ENCODE measurements around the gene CPLANE2. TPM values are rescaled to one million over a fixed set of nuclear protein-coding genes. Genes with fewer than 3 reads are reported as not detected.

CPLANE2 gene
- total RNA-seq, 5 donors from 2014 or later (not counting 1 experiment from before 2014, with no cell fraction given): 6.6 to 13.2 (median 11.3) TPM

DNA sequence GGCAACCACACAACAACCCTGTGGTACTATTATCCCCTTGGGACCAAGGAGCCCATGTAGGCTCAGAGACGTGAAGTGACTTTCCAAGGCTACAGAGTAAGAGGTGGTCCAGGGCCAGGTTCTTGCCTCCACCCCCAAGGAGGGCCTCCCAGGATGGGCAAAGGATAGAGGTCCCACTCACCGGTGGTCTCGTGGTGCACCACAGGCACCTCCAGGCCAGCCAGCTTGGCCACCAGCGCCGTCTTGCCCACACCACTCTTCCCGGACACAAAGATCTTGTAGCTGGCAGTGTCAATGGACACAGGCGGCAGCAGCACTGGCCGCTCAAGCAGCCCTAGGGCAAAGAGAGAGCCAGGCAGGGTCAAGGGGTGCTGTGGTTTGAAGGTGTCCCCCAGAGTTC, 3.6 kb downstream of the CPLANE2 start:
- CTCF ChIA-PET: no interaction called here
- WGBS (ENCODE audit: insufficient coverage): 98% methylated on average over 8 of the region's 8 CpGs
- no peak overlapping the region for H3K4me3 Mint-ChIP-seq

DNA sequence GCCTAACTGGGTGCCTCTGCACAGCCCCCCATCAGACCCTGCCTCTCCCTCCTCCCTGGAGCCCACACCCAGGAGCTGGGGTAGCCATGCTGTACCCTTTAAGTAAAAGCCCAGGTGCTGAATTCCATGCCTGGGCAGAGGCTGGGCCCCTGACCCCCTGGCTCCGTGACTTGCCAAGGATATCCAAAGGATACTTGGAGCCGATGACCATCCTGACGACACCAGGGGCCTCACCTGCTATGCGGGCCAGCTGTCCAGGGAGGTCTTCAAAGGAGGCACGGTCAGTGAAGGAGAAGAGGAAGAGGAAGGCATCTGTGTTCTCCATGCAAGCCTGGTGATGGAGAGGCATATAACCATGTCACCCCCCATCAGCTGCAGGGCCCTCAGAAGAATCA, 4.7 kb downstream of the CPLANE2 start:
- Histone ChIP-seq H3K4me1 (ENCODE audit: control insufficient read depth in 1 of 2, extremely low read depth in 1 of 2, insufficient read depth in 2 of 2, low read length in 2 of 2) (peaks cover 3 to 23% of the 10 kb centered on the region in 2 experiments), H3K27ac (ENCODE audit: low read length) (no peak overlapping the region), H3K4me3 (ENCODE audit: control insufficient read depth in 1 of 2, extremely low read depth in 1 of 2, low read length in 1 of 2) (no peak overlapping the region), H3K9me3 (no peaks in the 10 kb centered on the region), H3K36me3 (ENCODE audit: control insufficient read depth in 2 of 2, extremely low read depth in 1 of 2, insufficient read depth in 1 of 2, low read length in 1 of 2) (peaks cover 0 to 14% of the 10 kb centered on the region in 2 donors), H3K27me3 (replicated peaks in 1 of 2; ENCODE audit: control insufficient read depth in 2 of 2, extremely low read depth in 1 of 2, insufficient read depth in 2 of 2, low read length in 1 of 2) (peaks cover 5 to 24% of the 10 kb centered on the region in 2 experiments)
- ChIA-PET POLR2A (no interaction called here), CTCF (no interaction called here)
- WGBS (ENCODE audit: insufficient coverage): 100% methylated on average over 3 of the region's 5 CpGs
- peaks cover 12 to 17% of the 10 kb centered on the region in 2 donors for H3K27me3 Mint-ChIP-seq
- H3K4me1 Mint-ChIP-seq: peaks cover 26 to 30% (median 28%) of the 10 kb centered on the region in 3 donors
- no peak for ATAC-seq (replicated peaks in 1 of 4)
- no peak overlapping the region for H3K27ac Mint-ChIP-seq
- no peaks in the 10 kb centered on the region for H3K9me3 Mint-ChIP-seq
- DNase-seq: no peak
- peaks cover 9% of the 10 kb centered on the region for H3K36me3 Mint-ChIP-seq
- no peak overlapping the region for H3K4me3 Mint-ChIP-seq

More for the DNA sequence above, 3.6 kb downstream of the CPLANE2 start:
- H3K27ac Mint-ChIP-seq: no peak overlapping the region
- Histone ChIP-seq H3K4me3 (ENCODE audit: control insufficient read depth in 1 of 2, extremely low read depth in 1 of 2, low read length in 1 of 2) (no peak overlapping the region), H3K4me1 (ENCODE audit: control insufficient read depth in 1 of 2, extremely low read depth in 1 of 2, insufficient read depth in 2 of 2, low read length in 2 of 2) (peaks cover 7 to 24% of the 10 kb centered on the region in 2 experiments), H3K9me3 (no peaks in the 10 kb centered on the region), H3K27me3 (replicated peaks in 1 of 2; ENCODE audit: control insufficient read depth in 2 of 2, extremely low read depth in 1 of 2, insufficient read depth in 2 of 2, low read length in 1 of 2) (peaks cover 4 to 13% of the 10 kb centered on the region in 2 experiments), H3K36me3 (ENCODE audit: control insufficient read depth in 2 of 2, extremely low read depth in 1 of 2, insufficient read depth in 1 of 2, low read length in 1 of 2) (peaks cover 0 to 14% of the 10 kb centered on the region in 2 donors), H3K27ac (ENCODE audit: low read length) (no peak overlapping the region)
- no peak for DNase-seq
- ATAC-seq (replicated peaks in 1 of 4): no peak
- H3K27me3 Mint-ChIP-seq: peaks cover 5% of the 10 kb centered on the region in 2 donors
- POLR2A ChIA-PET: no interaction called here
- H3K4me1 Mint-ChIP-seq: peaks cover 26 to 32% (median 27%) of the 10 kb centered on the region in 3 donors
- peaks cover 8% of the 10 kb centered on the region for H3K36me3 Mint-ChIP-seq
- H3K9me3 Mint-ChIP-seq: no peaks in the 10 kb centered on the region

DNA sequence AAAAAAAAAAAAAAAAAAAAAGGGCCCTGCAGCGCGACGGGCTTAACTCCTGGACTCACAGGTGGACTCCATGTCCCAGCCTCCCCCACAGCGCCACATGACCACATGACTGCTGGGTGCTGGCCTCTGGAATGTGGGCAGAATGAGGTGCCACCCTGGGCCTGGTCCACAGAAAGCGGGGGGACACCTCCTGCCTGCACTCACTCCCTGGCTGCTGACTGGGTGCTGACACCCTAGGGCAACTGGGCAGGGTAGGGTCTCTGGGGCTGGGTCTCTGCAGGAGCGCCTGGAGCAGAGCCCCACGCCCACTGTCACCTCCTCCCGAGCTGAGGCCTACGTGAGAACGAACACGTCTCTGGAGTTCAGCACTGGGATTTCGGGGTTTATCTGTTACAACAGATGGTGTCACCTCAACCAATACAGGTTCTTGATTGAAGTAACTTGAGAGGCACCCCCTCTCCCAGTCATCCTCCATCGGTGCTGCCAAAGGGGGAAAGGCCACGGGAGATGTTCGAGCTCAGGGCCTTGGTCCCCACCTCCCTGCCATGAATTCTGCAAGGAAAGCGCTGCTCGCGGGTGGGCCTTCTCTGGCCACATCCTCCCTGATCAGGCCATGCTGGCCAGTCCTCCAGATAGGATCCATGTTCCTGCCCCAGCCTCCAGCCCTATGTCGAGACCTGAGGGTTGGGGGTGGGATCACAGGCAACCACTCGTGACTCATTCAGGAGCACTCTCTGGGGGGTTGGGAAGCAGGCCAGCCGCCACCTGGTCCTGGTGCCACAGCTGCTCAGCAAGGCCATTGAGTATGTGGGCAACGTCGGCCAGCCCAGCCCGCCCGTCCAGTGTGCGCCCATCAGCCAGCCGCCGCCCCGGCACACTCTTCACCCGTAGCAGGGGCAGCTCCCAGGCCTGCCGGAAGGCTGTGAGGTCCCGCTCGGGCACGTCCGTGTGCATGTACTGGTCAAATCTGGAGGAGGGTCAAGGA, 5.4 kb downstream of the CPLANE2 start:
- peaks cover 15 to 20% of the 10 kb centered on the region in 2 donors for H3K27me3 Mint-ChIP-seq
- no peak overlapping the region for H3K4me3 ChIP-seq (ENCODE audit: control insufficient read depth in 1 of 2, extremely low read depth in 1 of 2, low read length in 1 of 2)
- ATAC-seq (replicated peaks in 1 of 4) (no peak), DNase-seq (no peak)
- ChIA-PET CTCF (no interaction called here), POLR2A (interaction anchor here in 1 of 2 donors (0.7 kb wide), 1 partner anchor 168 kb away, joined by 3 read pairs; no protein-coding TSS in a partner anchor)
- H3K4me1 Mint-ChIP-seq: peaks cover 19 to 27% (median 26%) of the 10 kb centered on the region in 3 donors
- H3K27ac Mint-ChIP-seq: no peak overlapping the region
- H3K27me3 ChIP-seq (replicated peaks in 1 of 2; ENCODE audit: control insufficient read depth in 2 of 2, extremely low read depth in 1 of 2, insufficient read depth in 2 of 2, low read length in 1 of 2): peaks cover 5 to 31% of the 10 kb centered on the region in 2 experiments
- 97% methylated on average over 30 of the region's 35 CpGs for WGBS (ENCODE audit: insufficient coverage)
- peaks cover 2 to 24% of the 10 kb centered on the region in 2 experiments for H3K4me1 ChIP-seq (ENCODE audit: control insufficient read depth in 1 of 2, extremely low read depth in 1 of 2, insufficient read depth in 2 of 2, low read length in 2 of 2)
- no peaks in the 10 kb centered on the region for H3K9me3 Mint-ChIP-seq
- H3K4me3 Mint-ChIP-seq: no peak overlapping the region
- no peaks in the 10 kb centered on the region for H3K9me3 ChIP-seq
- peaks cover 0 to 14% of the 10 kb centered on the region in 2 donors for H3K36me3 ChIP-seq (ENCODE audit: control insufficient read depth in 2 of 2, extremely low read depth in 1 of 2, insufficient read depth in 1 of 2, low read length in 1 of 2)
- H3K27ac ChIP-seq (ENCODE audit: low read length): no peak overlapping the region
- peaks cover 9% of the 10 kb centered on the region for H3K36me3 Mint-ChIP-seq

DNA sequence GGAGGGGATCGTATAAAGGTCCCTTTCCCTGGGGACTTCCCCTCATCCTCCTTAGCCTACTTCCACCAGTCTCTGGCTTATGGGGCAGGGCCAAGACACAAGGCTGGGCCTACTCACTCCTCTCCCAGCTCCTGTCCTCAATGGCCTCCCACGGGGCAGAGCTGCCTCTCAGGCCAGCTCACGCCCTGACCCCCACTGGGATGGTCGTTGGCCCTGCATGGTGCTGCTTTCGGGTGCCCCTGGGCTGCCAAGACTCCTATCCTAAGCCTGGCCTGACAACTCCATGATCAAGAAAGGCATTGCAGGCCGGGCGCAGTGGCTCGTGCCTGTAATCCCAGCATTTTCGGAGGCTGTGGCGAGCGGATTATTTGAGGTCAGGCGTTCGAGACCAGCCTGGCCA, 6.2 kb downstream of the CPLANE2 start:
- Histone ChIP-seq H3K27me3 (replicated peaks in 1 of 2; ENCODE audit: control insufficient read depth in 2 of 2, extremely low read depth in 1 of 2, insufficient read depth in 2 of 2, low read length in 1 of 2) (peaks cover 6 to 40% of the 10 kb centered on the region in 2 experiments), H3K36me3 (ENCODE audit: control insufficient read depth in 2 of 2, extremely low read depth in 1 of 2, insufficient read depth in 1 of 2, low read length in 1 of 2) (peaks cover 0 to 14% of the 10 kb centered on the region in 2 donors), H3K4me1 (ENCODE audit: control insufficient read depth in 1 of 2, extremely low read depth in 1 of 2, insufficient read depth in 2 of 2, low read length in 2 of 2) (peaks cover 0 to 15% of the 10 kb centered on the region in 2 experiments), H3K4me3 (ENCODE audit: control insufficient read depth in 1 of 2, extremely low read depth in 1 of 2, low read length in 1 of 2) (no peak overlapping the region), H3K9me3 (no peaks in the 10 kb centered on the region), H3K27ac (ENCODE audit: low read length) (no peak overlapping the region)
- ChIA-PET CTCF (no interaction called here), POLR2A (interaction anchor here in 1 of 2 donors (0.6 to 0.7 kb wide), 2 partner anchors 30 to 169 kb away, joined by 3 to 4 read pairs; no protein-coding TSS in a partner anchor)
- no peak overlapping the region for H3K27ac Mint-ChIP-seq
- no peaks in the 10 kb centered on the region for H3K9me3 Mint-ChIP-seq
- H3K27me3 Mint-ChIP-seq: peaks cover 22 to 28% of the 10 kb centered on the region in 2 donors
- 90% methylated on average over 9 of the region's 13 CpGs for WGBS (ENCODE audit: insufficient coverage)
- DNase-seq (no peak), ATAC-seq (replicated peaks in 1 of 4) (no peak)
- H3K36me3 Mint-ChIP-seq: peaks cover 9% of the 10 kb centered on the region
- no peak overlapping the region for H3K4me3 Mint-ChIP-seq
- H3K4me1 Mint-ChIP-seq: peaks cover 10 to 20% (median 19%) of the 10 kb centered on the region in 3 donors

DNA sequence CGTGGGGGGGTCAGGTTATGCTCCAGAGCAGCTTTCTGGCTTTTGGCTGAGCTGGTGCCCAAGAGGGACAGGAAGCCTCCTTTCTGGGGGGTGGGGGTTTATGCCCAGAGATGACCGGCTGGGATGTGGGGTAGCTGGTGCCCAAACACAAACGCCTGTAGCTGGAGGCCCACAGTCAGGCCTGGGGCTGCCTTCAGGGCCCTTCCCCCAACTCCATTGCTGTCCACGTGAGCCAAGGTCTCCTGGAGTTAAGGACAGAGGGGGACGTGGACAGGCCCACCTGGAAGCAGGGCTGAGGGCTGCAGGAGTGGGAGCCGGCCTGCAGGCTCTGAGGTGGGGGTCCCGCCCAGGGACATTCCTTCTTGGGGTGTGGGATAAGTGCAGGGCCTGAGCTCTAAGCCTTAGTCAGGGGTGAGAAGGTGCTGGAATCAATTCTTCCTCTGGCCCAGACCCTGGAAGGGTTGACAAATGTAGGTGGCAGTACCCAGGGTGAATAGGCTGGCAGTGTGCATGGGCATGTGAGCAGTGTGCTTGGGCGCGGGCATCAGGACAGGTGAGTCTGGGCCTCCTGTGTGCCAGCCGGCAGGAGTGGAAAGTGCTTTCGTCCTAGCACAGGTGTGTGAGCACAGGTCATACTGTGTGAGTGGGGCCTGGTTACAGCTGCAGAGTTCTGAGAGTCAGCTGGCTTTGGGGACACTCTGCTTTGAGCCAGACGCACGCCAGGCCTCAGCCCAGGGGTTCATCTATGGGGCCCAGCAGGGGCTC, 6.8 kb downstream of the CPLANE2 start:
- no peaks in the 10 kb centered on the region for H3K9me3 Mint-ChIP-seq
- H3K4me1 ChIP-seq (ENCODE audit: control insufficient read depth in 1 of 2, extremely low read depth in 1 of 2, insufficient read depth in 2 of 2, low read length in 2 of 2): peaks cover 0 to 15% of the 10 kb centered on the region in 2 experiments
- POLR2A ChIA-PET: interaction anchor here in 1 of 2 donors (0.6 kb wide), 1 partner anchor 30 kb away, joined by 4 read pairs; no protein-coding TSS in a partner anchor
- peaks cover 22 to 31% of the 10 kb centered on the region in 2 donors for H3K27me3 Mint-ChIP-seq
- 86% methylated on average over 13 of the region's 13 CpGs for WGBS (ENCODE audit: insufficient coverage)
- no peak overlapping the region for H3K4me3 Mint-ChIP-seq
- peaks cover 0 to 14% of the 10 kb centered on the region in 2 donors for H3K36me3 ChIP-seq (ENCODE audit: control insufficient read depth in 2 of 2, extremely low read depth in 1 of 2, insufficient read depth in 1 of 2, low read length in 1 of 2)
- no peaks in the 10 kb centered on the region for H3K9me3 ChIP-seq
- H3K27ac ChIP-seq (ENCODE audit: low read length): no peak overlapping the region
- DNase-seq: no peak
- peaks cover 6 to 17% (median 16%) of the 10 kb centered on the region in 3 donors for H3K4me1 Mint-ChIP-seq
- no peak overlapping the region for H3K27ac Mint-ChIP-seq
- ATAC-seq (replicated peaks in 1 of 4): no peak
- H3K27me3 ChIP-seq (replicated peaks in 1 of 2; ENCODE audit: control insufficient read depth in 2 of 2, extremely low read depth in 1 of 2, insufficient read depth in 2 of 2, low read length in 1 of 2): peaks cover 6 to 45% of the 10 kb centered on the region in 2 experiments
- H3K4me3 ChIP-seq (ENCODE audit: control insufficient read depth in 1 of 2, extremely low read depth in 1 of 2, low read length in 1 of 2): no peak overlapping the region
- peaks cover 9% of the 10 kb centered on the region for H3K36me3 Mint-ChIP-seq
- CTCF ChIA-PET: no interaction called here
